Urinary bladder (tissue), 2 donors: ENCODE results near the gene COPG2. TPM values are rescaled to one million over a fixed set of nuclear protein-coding genes. Genes with fewer than 3 reads are reported as not detected.

Experiments used
- polyA plus RNA-seq: library from polyadenylated mRNA; stranded (reverse); fragments of 200-250 nt; gene quantifications from one replicate; pipeline ENCODE4 v1.2.3, GENCODE V29; 2013
- small RNA-seq: library from RNA; depleted of rRNA; stranded (forward); fragments of <200 nt; gene quantifications from one replicate; pipeline ENCODE3, GENCODE V24; 2014
- total RNA-seq: library from RNA; depleted of rRNA; stranded (reverse); fragments of >200 nt; gene quantifications from one replicate; pipeline ENCODE4 v1.2.3, GENCODE V29; 2014
- donor health status: healthy.

Gene COPG2
- total and polyA plus RNA-seq, 2 donors, result 17.2 to 29.4 TPM

Small RNA genes within 50 kb of the gene (small RNA-seq; reads per million reads assigned to genes)
- not detected for gene MIR335
- not detected for gene RF02148
- not detected for gene RF02149
- gene RF02150, result not detected
- gene RNA5SP246, result 0.27 reads per million

Other genes with a start within 250 kb of the COPG2 start
- 12.3 TPM for gene CEP41, start 227.7 kb downstream of the COPG2 start, total RNA-seq
- 7.6 TPM for gene CEP41, start 227.7 kb downstream of the COPG2 start, polyA plus RNA-seq
- gene MEST, start 176.7 kb downstream of the COPG2 start, total RNA-seq, result 259 TPM
- gene MEST, start 176.7 kb downstream of the COPG2 start, polyA plus RNA-seq, result 6.7 TPM
- gene TSGA13, start 17.8 kb upstream of the COPG2 start, total RNA-seq, result not detected
- gene TSGA13, start 17.8 kb upstream of the COPG2 start, polyA plus RNA-seq, result not detected
- 0.32 TPM for gene KLF14, start 65.5 kb upstream of the COPG2 start, total RNA-seq
- 0.03 TPM for gene KLF14, start 65.5 kb upstream of the COPG2 start, polyA plus RNA-seq